Measurements from ENCODE around the gene GJD4.

GJD4 gene, protein sequence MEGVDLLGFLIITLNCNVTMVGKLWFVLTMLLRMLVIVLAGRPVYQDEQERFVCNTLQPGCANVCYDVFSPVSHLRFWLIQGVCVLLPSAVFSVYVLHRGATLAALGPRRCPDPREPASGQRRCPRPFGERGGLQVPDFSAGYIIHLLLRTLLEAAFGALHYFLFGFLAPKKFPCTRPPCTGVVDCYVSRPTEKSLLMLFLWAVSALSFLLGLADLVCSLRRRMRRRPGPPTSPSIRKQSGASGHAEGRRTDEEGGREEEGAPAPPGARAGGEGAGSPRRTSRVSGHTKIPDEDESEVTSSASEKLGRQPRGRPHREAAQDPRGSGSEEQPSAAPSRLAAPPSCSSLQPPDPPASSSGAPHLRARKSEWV

DNA sequence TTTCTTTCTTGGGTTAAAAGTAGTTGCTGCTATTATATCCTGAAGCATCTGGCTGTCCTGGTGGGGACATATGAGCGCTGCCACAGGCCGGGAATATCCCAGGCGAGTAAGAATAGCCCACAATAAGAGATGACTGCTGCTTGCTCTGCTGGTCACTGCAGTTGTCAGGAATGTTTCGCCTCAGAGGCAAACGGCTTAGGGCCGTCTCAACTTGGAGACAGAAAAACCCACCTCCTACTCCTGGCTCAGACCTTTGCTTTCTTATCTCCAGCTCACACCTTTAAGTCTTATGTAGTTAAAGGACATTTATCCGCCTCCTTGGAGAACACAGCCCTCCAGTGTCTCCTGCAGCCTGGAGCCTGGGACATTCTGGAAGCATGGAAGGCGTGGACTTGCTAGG lies at the start of gene GJD4:
Gene GJD4 (plus strand): TSS at position 151 of the 400 bp plus-strand sequence. CDS start 227 bp downstream, at position 378.
- DNase-seq: no peak

DNA sequence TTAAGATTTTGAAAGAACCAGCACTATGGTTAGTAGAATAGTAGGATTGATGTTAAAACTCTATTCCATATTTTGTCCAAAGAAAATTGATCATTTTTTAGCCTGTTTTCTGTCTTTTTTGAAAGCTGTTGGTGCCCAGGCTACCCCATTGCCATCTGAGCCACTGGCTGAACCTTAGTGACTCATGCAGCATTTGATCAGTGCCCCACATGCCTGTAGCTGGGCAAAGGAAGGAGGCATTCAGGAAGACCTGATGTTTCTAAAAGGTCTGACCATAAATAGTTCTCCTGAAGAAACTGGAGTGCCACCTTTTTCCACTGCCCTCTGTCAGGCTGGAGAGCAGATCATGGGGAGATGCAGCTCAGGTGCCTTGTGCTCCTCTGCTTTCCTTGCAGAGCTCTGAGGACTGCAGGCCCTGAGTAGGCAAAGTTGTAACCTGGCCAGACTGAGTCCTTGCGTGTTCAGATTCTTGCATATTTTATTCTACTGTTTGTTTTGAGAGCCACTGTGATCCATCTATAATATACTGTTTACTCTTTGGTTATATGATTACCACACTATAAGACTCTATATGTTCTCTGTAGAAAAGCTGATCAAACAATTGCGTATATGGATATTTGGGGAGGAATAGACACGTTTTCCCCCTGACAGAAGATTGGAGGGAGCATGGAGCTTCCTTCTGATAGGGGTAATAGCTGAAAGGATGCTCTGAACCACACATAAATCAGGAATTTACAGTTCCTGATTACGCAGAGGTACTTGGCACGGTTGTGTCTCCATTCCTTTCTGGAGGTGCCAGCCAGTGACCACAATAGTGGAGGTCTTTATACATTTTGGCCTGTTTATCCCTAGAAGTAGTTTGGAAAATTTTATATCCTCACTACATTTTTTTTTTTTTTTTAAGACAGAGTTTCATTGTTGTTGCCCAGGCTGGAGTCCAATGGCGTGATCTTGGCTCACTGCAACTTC lies 48.9 kb upstream of the GJD4 start:
- no peak for DNase-seq

DNA sequence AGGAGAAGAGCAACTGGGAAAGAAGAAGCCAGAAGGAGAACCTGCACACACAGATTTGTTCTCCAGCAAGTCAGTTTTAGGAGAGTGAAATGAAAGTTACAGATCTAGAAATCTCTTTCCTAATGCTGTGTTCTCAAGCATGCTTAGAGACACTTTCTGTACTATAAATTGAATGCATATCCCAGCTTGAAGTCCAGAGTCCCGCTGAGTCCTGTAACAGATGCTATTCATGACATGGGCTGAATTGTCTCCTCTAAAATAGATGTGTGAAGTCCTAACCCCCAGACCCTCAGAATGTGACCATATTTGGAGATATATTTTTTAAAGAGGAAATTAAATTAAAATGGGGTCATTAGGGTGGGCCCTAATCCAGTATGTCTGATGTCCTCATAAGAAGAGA lies 46.9 kb upstream of the GJD4 start:
- DNase-seq: no peak

DNA sequence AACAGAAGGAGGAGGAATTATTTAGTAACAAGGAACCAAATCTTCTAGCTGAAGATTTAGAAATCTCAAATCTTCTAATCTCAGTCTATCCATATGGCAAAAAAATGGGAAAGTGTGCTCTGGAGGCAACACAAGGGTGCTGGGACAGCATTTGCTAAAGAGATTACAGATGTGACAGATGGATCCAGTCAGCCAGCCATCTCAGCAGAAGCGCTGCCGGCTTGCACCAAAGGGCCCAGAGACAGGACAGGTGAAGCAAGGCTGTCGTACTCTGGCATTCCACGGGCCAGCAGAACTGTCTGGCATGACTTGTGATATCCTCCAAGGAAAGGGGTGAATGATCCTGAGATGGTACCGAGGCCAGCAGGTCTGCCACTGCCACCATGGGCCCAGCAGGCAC lies 45.7 kb upstream of the GJD4 start:
- no peak for DNase-seq

DNA sequence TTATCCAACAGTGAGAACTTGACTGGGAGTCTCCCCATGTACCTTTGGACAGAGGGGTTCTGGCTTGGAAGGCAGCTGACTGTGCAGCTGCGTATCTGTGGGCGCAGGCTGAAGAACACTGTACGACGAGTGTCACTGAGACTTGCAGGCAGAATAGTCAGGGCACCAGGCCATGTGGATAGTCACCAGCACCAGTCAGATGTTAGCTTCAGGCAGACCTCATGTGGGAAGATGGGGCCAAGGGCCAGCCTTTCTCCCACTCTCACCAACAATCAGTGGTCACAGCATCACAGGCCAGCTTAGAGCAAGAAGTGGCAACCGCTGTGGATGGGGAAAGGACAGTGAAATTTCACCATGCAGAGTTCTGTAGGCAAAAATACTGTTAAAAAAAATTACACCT lies 43.4 kb upstream of the GJD4 start:
- DNase-seq: no peak

DNA sequence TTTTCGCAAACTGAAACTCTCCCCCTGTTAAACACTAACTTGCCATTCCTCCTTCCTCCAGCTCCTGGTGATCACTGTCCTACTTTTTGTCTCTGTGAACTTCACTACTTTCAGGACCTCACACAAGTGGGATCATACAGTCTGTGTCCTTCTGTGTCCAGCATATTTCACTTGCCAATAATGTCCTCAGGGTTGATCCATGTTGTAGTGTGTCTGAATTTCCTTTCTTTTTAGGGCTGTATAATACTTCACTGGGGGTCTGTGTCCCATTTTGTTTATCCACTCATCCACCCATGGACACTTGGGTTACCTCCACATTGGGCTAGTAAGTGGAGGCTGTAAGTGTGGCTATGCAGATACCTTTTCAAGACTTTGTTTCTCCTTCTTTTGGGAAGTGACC lies 42.7 kb upstream of the GJD4 start:
- DNase-seq: no peak

DNA sequence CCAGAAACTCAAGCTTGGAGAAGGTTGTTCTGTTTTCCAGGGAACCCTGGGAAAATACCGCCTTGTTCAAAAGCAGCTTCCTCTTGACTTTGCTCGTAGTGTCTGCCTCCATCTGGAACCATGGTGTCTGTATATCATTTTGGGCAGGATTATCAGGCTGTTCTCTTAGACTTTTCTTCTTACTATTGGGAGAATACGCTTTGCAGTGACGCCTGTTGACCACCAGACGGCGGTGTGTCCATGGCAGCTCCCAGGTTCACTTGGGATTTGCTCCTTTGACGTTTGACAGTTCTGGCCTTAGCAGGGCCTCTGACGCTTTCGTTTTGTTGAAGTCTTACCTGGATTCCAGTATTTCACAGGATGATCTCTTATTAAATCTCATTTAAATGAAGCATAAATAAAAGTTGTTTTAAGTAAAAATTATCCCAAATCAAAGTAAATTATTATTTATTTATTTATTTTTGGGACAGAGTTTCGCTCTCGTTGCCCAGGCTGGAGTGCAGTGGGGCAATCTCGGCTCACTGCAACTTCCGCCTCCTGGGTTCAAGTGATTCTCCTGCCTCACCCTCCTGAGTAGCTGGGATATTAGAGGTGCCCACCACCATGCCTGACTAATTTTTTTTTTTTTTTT lies 41.8 kb upstream of the GJD4 start:
- DNase-seq: peak; percentile 75

DNA sequence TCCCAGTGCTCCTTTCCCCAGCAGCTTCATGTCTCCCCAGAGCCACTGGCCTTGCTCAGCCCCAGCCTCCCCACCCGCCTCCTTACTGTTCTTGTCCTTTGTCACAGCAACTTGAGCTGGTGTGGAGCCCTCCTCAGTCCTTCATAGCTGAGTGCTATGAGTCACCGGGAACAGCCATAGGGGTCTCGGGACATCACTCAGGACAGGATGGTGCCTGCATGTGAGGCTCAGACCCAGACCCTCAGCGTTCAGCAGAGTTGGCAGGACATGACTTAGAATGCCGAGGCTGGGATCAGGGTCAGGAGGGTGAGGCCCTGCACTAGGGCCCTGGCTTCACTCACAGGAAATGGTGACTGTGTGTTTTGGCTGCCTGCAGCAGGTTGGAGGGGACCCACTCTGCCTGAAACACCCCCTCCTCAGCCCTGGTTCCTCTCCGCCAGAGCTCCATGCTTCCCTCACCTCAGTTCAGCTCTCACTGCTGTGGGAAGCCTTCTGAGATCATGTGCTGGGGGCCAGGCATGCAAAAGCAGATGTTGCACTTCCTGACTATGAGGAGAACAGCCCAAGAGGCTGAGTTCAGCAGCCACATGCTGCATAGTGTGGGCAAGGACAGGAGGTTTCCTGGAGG lies 40.7 kb upstream of the GJD4 start:
- no peak for DNase-seq

DNA sequence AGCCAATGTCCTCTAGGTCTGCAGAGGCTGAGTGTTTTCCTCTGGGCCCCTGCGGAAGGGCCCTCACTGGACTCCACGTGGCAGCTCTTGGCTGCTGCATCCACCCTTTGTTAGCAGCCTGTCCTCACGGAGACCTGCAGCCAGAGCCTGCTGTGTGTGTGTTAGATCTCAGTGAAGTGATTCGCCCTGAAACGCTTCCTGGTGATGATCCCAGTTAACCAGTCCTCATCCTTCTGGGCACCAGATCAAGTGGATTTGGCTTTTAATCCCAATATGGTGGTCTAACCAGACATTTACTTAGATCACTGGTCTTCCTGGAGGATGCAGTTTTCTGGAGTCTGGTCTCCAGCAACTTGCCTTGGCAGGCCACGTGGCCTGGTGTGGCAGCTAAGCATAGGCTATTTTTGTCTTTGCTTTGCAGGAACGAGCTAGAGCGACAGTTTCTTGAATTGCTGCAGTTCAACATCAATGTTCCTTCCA lies 39.5 kb upstream of the GJD4 start:
- no peak for DNase-seq

DNA sequence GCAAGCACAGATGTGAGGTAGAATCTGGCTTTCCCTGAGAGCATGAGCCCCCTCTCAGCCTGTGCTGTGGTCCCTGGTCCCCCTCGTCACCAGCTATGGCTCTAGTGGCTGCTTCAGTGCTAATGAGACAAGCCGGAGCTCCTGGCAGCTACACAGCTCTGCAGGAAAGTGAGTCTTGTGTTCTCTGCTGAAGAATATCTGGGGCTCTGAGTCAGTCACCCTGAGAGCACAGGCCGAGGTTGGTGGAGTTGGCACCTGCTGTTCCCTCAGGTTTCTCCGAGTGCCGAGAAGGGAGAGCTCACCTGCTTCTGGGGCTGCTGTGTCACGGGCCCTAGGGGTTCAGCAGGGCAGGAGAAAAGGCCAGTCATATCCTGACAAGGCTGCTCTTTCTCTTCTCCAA lies 37.2 kb upstream of the GJD4 start:
- no peak for DNase-seq

DNA sequence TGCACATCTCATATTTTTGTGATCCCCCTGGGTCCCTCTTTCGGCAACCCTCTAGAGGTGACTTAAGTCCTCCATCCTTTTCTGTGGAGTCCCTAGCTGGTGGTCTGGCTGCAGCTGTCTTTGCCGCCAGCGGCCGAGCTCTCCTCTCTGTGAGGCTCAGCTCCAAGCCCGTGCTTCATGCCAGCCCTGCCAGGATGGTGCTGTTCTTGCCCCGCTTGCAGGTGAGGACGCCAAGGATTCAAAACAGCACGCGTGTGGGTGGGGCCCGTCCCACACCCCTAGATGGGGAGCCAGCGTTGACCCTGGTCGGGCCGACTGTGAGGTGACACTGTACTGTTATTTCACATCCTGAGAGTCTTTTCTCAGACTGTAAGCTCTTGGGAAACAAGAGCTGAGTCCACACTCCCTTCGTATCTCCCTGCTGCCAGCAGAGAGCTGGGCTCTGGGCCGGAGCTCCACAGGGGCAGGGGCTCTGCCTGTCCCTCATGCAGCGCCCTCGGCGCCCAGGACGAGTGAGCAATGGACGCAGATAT lies 36.6 kb upstream of the GJD4 start:
- DNase-seq: no peak

DNA sequence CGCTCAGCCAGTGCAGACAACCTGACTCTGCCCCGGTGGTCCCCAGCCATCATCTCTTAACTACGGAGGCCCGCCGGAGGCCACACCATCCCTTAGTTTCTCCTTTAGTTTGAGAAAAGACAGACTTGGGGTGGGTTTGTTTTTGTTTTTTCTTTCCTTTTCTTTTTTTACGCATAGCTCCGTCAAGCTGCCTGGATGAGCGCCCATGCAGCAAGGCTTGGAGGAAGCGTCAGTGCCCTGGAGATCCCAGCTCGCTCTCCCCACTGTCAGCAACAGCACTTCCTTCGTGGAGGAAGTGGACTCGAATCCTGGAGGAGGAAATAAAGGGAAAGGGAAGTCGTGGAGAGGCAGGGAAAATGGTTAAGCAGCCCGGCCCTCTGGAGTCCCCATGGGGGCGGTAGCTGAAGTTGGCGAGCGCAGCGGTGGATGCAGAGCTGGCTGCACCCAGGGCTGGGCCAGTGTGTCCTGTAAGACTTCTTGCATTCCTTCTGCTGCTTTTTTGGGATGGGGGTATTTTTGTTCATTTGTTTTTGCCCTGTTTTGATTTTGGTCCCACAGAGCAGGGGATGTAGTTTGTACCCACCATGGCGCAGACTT lies 35.9 kb upstream of the GJD4 start:
- DNase-seq: no peak

DNA sequence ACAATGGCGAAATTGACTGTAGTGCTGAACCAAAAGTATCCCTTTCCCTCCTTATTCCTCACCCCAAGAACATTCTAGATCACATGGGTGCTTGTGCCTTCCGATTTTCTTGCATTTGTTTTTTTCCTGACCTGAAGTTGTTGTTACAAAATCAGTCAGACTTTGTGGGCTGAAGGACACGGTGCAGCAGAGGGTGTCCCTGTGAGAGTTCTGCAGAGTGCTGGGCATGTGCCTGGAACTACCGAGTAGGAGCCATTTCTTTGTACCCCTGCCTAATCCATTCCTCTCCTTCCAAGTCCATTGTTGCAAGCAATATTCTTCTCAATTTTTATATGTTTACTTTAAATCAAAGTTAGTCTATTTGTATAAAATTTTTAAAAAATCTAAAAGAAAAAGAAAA lies 35.3 kb upstream of the GJD4 start:
- no peak for DNase-seq

DNA sequence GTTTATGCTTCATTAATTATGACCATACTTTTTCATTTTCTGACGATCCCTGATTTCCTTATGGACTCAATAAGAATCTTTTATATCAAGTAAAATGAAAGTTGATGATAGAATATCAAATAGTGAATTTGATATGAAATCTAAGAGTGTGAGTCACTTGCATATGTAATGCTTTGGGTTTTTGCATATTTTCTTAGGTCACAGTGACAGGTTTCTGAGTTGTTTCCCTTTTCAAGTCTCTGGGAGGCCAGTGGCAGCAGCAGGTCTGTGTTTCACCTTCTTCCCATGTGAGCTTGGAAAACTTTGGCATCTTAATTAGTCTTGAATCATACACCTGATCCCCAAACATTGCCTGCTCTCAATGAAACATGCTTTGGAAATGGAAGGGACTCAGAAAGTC lies 34.7 kb upstream of the GJD4 start:
- no peak for DNase-seq

DNA sequence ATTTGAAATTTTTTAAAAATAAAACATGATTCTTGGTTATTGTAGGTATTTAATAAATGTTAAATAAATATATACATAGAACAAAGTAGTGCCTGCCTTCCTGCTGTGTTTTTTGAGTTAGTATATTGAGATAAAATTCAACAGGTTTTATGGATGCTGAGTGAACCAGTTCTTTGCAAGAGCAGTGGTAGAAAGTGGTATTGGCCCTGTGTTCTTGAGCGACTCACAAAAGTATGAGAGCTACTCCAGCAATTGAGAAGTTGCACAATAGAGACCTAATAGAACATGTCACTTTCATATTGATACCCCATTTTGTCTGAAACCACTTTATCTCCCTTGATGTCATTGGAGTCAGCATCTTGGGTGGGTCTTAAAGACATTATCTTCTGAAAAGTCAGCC lies 32.6 kb upstream of the GJD4 start:
- DNase-seq: no peak

DNA sequence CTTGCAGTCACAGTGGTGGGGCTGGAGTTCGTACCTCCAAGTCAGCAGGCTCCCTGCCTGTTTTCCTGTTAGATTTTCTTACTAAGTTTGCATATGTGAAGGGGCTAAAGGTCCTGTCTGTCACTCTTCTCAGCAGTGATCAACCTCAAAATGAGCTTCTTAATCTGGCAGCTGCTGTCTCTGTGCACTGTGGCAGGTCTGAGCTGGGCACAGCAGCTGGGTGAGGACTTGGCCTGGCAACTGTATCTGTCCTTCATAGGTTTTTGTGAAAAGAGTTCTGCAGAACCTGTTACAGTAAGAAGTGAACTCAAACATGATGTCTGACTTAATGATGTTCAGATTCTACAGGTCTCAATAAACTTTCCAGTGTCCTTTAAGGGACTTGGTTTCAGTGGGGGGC lies 31.3 kb upstream of the GJD4 start:
- no peak for DNase-seq

DNA sequence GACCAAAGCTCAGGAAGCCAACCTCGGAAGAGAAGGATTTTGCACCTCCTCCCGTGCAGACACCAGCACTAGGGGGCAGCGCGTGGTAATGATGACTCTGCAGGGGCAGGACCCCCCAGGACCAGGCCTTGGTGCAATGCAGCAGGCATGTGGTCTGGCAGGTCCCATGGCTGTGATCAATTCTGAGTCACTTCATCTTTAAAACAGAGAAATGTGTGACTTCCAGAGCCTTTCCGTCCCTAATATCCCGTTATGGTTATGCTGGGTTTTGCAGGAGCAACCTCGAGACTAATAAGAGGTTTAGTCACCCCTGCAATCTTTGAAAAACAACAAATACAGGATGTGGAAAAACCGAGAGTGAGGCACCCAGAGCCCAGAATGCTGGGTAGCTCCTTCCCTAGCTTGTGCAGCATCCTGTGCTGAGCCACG lies 30.2 kb upstream of the GJD4 start:
- no peak for DNase-seq

DNA sequence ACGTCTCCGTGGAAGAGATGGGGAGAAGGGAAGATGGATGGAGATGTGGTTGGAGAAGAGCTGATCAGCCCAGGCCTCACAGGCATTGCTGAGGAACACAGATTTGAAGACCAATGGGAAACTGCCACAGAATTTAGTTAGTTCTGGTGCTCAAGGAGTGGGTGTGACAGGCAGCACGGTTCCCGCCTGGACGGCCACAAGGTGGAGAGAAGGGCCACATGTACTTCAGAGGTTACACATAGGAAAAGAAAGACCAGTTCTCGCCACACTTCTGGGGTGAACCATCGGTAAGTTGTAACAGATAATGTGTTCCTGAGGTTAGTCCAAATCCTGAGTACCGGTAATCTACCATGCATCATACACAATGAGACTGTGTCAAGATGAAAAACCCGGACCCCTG lies 29.5 kb upstream of the GJD4 start:
- no peak for DNase-seq

DNA sequence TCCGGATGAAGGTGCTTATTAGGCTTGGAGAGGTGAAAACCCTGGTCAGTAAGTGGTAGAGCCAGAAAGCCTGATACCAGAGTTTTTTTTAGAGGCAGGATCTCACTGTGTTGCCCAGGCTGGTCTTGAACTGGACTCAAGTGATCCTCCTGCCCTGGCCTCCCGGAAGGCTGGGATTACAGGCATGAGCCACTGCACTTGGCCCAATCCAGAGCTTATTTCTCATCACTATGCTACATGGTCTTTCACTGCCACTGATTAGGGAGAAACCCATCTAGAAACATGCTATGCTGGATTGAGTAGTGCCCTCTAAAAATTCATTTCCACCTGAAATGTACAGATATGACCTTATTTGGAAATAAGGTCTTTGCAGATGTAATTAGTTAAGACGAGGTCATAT lies 28.4 kb upstream of the GJD4 start:
- DNase-seq: no peak

DNA sequence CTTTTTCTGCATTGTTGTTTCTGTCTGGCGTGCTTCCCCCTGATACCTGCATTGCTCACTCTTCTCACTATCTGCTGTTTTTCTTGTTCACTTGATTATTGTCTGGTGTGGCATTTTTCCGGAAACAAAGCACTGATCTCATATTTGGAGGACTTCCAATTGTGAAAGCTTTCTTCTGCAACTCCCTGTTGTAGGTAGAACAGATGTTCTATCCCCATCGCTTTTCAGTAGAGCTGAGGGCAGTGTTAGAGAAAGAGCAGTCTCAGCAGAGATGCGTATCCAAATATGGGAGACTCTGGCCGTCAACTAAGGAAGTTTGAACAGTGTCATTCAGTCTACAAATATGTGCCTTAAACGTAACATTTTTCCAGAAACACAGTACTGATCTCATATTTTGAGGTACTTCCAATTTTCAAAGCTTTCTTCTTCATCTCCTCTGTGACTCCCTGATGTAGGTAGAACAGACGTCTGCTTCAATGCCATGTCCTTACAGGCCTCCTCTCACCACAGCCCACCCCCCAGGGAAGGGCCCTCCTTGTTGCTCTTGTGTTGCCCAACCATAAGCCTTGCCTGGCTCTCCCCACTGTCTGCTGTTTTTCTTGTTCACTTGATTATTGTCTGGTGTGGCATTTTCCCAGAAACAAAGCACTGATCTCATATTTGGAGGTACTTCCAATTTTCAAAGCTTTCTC lies 27.1 kb upstream of the GJD4 start:
- no peak for DNase-seq

DNA sequence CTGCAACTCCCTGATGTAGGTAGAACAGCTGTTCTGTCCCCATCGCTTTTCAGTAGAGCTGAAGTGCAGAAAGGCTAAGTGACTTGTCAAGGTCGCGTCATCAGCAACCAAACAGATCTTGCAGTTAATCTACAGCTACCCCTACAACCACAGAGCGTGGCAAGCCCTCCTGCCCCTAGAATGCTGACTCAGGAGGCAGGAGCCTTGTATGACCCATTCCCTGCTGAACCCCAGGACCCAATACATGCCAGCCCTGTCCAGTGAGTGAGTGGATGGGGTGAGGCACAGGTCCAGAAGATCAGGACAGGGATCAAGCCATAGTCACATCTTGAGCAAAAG lies 26.6 kb upstream of the GJD4 start:
- DNase-seq: no peak

DNA sequence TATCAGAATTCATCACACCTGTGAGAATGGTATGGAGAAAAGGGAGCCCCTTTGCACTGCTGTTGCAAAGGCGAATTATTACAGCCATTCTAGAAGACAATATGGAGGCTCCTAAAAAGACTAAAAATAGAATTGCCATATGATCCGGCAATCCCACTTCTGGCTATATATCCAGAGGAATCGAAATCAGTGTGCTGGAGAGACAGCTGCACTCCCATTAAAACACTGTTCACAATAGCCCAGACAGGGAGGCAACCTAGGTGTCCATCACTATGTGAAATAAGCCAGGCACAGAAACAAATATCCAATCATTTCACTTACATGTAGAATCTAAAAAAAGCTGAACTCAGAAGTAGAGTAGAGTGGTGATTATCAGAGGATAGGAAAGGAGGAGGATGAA lies 26.0 kb upstream of the GJD4 start:
- DNase-seq: no peak
